Esophagus muscularis mucosa (tissue), 4 donors: ENCODE data around the gene RHOBTB1. TPM values are rescaled to one million over a fixed set of nuclear protein-coding genes. Genes with fewer than 3 reads are reported as not detected.

Experiments used
- DNase-seq: peaks from one replicate; pipeline ENCODE4 v3.0.0-alpha.2; 2017; ENCODE audit errors: extremely low spot score
- H3K27ac ChIP-seq, 4 donors: fragments of 200-600 bp; sonication (generic); replicated peaks in 1 of 4; 1 replicate in 3 of 4; 2 replicates in 1 of 4; pipeline ENCODE4 v1.5.1; 2016 to 2019; ENCODE audit warnings: mild to moderate bottlenecking in 1 of 4
- H3K27me3 ChIP-seq, 4 donors: fragments of 200-600 bp; sonication (generic); one replicate each; pipeline versions ENCODE4 v1.5.1 to v1.6.0; 2016 to 2019
- H3K36me3 ChIP-seq, 4 donors: fragments of 200-600 bp; sonication (generic); one replicate each; pipeline ENCODE4 v1.5.1; 2016 to 2019
- H3K4me1 ChIP-seq, 4 donors: fragments of 200-600 bp; sonication (generic); one replicate each; pipeline ENCODE4 v1.5.1; 2016 to 2019
- H3K4me3 ChIP-seq, 4 donors: fragments of 200-600 bp; sonication (generic); 1 replicate in 2 of 4; 2 replicates in 2 of 4; pipeline ENCODE4 v1.5.1; 2016 to 2019; ENCODE audit warnings: mild to moderate bottlenecking in 4 of 4, moderate library complexity in 1 of 4
- H3K9me3 ChIP-seq, 4 donors: fragments of 200-600 bp; sonication (generic); 1 replicate in 3 of 4; 2 replicates in 1 of 4; pipeline ENCODE4 v1.5.1; 2016 to 2019
- EP300 ChIP-seq: sonication (generic); formaldehyde crosslinking; IDR thresholded peaks from one replicate; pipeline ENCODE4 v1.6.1; 2017; ENCODE audit warnings: antibody characterized with exemption
- POLR2A ChIP-seq: fragments of 450-650 bp; IDR thresholded peaks from one replicate; pipeline ENCODE4 v1.6.1; 2017; ENCODE audit warnings: antibody characterized with exemption, moderate library complexity, mild to moderate bottlenecking, low read depth
- POLR2AphosphoS5 ChIP-seq, 2 donors: sonication (generic); formaldehyde crosslinking; IDR thresholded peaks; one replicate each; pipeline ENCODE4 v1.6.1; 2017; ENCODE audit warnings: antibody characterized with exemption in 2 of 2
- WGBS: methylation state at CpG from one replicate; pipeline ENCODE4 v1.1.5; 2018; 5-methylcytosine and 5-hydroxymethylcytosine counted together
- intact Hi-C: fragments of 100-400 bp; cut with DNase I; formaldehyde crosslinking; loops from one replicate; pipeline ENCODE4 v1.15.1; 2023
- total RNA-seq, 4 donors: library from RNA; depleted of rRNA; stranded (reverse); fragments of >200 nt; gene quantifications; one replicate each; pipeline versions ENCODE4 v1.1.0 to v1.2.1, GENCODE V29; 2016
- TF ChIP-seq, protein P1 (sequence below), 3 experiments: fragments of 200-600 bp in 2 of 3; fragments of 450-650 bp in 1 of 3; sonication (generic) in 2 of 3; IDR thresholded peaks; one replicate each; pipeline ENCODE4 v1.5.1; 2017 to 2019; ENCODE audit warnings: antibody characterized with exemption in 3 of 3, mild to moderate bottlenecking in 2 of 3, moderate library complexity in 1 of 3

RHOBTB1 gene
- total RNA-seq, 4 donors from 2014 or later = 16.7 to 39.2 (median 20.1) TPM

DNA sequence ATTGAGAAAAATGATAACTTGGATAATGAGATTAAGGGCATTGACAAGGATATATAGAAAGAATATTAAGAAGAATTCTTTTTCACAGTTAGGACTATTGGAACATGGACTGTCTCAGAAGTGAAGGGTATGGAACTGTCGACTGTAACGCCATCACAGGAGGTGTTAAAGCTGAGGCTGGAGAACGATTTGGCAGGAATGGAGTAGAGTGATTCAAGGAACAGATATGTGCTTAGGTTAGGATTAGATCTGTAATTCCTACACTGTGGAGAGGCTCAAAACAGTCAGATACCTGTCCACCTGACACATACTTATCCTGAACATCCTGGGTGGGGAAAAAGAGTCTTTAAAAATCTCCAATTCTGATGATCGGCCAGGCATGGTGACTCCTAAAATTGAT lies 30.9 kb downstream of the RHOBTB1 start:
- peaks cover 64 to 84% (median 82%) of the 10 kb centered on the region in 4 donors for H3K4me1 ChIP-seq
- no peak for DNase-seq
- H3K36me3 ChIP-seq = peaks cover 0 to 7% (median 3%) of the 10 kb centered on the region in 4 donors
- no peaks in the 10 kb centered on the region for H3K9me3 ChIP-seq
- H3K27ac ChIP-seq = peak overlapping the region; percentile 36 to 74 (median 68)
- intact Hi-C loops = no loop called here
- 52% methylated on average over 4 of the region's 4 CpGs for WGBS
- peak in 1 of 2 donors; percentile 25 for TF ChIP-seq POLR2AphosphoS5 (IDR thresholded peaks at IDR 0.05)
- TF ChIP-seq POLR2A = no peak
- H3K27me3 ChIP-seq = no peaks in the 10 kb centered on the region
- H3K4me3 ChIP-seq = no peak overlapping the region

DNA sequence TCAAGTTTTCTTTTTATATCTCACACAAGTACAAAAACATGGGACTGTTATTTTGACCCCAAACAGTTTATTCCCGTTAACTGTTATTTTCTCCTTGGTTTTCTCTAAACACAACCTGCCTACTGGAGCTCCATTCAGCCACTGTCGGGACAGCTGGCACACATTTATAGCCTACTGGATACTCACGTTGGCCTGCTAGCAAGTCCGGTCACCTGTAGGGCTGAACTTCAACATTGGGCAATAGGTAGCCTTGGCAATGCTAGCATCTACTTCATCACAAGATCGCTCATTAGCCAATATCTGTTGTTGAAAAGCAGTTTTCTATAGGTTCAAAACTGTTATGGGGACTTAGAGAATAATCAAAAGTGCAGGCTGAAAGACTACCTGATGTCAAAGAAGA lies 32.3 kb downstream of the RHOBTB1 start:
- WGBS = 90% methylated on average over 5 of the region's 5 CpGs
- Histone ChIP-seq H3K36me3 (peaks cover 0 to 7% (median 3%) of the 10 kb centered on the region in 4 donors), H3K4me3 (no peak overlapping the region), H3K27me3 (no peaks in the 10 kb centered on the region), H3K27ac (peak overlapping the region in 1 of 4 donors; percentile 34), H3K9me3 (no peaks in the 10 kb centered on the region), H3K4me1 (peaks cover 78 to 95% (median 92%) of the 10 kb centered on the region in 4 donors)
- intact Hi-C loops = no loop called here
- DNase-seq = no peak
- TF ChIP-seq POLR2AphosphoS5 (IDR thresholded peaks at IDR 0.05) (no peak), POLR2A (no peak), EP300 (no peak)
- TF ChIP-seq, protein P1, sequence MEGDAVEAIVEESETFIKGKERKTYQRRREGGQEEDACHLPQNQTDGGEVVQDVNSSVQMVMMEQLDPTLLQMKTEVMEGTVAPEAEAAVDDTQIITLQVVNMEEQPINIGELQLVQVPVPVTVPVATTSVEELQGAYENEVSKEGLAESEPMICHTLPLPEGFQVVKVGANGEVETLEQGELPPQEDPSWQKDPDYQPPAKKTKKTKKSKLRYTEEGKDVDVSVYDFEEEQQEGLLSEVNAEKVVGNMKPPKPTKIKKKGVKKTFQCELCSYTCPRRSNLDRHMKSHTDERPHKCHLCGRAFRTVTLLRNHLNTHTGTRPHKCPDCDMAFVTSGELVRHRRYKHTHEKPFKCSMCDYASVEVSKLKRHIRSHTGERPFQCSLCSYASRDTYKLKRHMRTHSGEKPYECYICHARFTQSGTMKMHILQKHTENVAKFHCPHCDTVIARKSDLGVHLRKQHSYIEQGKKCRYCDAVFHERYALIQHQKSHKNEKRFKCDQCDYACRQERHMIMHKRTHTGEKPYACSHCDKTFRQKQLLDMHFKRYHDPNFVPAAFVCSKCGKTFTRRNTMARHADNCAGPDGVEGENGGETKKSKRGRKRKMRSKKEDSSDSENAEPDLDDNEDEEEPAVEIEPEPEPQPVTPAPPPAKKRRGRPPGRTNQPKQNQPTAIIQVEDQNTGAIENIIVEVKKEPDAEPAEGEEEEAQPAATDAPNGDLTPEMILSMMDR (IDR thresholded peaks at IDR 0.05) = no peak

DNA sequence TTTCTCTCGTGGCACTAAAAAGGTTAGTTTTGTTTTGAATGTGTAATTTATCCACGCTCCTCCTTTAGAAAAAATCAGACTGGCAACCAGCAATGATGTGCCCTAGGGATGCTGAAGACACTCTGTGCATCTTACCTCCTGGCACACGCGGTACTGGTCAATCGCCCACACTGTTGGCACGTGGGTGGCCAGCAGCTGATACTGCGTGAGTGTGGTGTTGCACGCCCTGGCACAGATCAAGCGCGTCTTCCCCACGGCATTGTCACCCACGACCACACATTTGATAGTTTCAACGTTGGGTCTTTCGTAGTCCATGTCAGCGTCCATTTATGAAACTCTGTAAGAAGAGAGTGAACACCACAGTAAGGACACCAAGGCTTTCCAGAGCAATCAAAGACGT lies 32.8 kb downstream of the RHOBTB1 start:
- DNase-seq = no peak
- no peak overlapping the region for H3K4me3 ChIP-seq
- no peaks in the 10 kb centered on the region for H3K27me3 ChIP-seq
- H3K36me3 ChIP-seq = peaks cover 0 to 7% (median 3%) of the 10 kb centered on the region in 4 donors
- H3K27ac ChIP-seq = peak overlapping the region in 2 of 4 donors; percentile 15 to 34
- WGBS = 94% methylated on average over 16 of the region's 16 CpGs
- H3K4me1 ChIP-seq = peaks cover 82 to 97% (median 95%) of the 10 kb centered on the region in 4 donors
- intact Hi-C loops = no loop called here
- no peaks in the 10 kb centered on the region for H3K9me3 ChIP-seq
- TF ChIP-seq EP300 = no peak
- TF ChIP-seq, protein P1 (IDR thresholded peaks at IDR 0.05) = no peak
- no peak for TF ChIP-seq POLR2A
- TF ChIP-seq POLR2AphosphoS5 (IDR thresholded peaks at IDR 0.05) = no peak

DNA sequence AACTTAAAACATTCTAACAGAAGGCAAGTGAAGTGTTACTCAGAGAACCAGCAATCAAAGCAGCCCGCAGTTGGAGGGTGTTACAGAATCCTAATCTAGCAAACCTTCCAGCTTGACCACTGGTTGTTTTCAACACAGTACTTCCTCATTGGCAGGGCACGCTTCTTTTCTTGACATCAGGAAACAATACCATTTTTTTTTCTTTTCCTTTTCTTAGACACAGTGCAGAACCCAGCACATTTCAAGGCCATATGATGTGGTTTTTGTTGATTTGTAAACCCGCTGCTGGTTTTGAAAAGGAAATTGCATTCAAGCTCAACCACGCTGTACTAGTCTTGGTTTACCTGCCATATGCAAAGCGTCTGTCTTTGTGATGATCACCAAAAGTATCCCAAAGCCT lies 33.4 kb downstream of the RHOBTB1 start:
- no peaks in the 10 kb centered on the region for H3K27me3 ChIP-seq
- WGBS = 64% methylated on average over 5 of the region's 5 CpGs
- no peak for TF ChIP-seq EP300
- TF ChIP-seq, protein P1 (IDR thresholded peaks at IDR 0.05) = no peak
- no peak for TF ChIP-seq POLR2AphosphoS5 (IDR thresholded peaks at IDR 0.05)
- TF ChIP-seq POLR2A = no peak
- peak overlapping the region in 3 of 4 donors; percentile 14 to 34 (median 15) for H3K27ac ChIP-seq
- H3K36me3 ChIP-seq = peaks cover 0 to 7% (median 3%) of the 10 kb centered on the region in 4 donors
- H3K9me3 ChIP-seq = no peaks in the 10 kb centered on the region
- no peak overlapping the region for H3K4me3 ChIP-seq
- no peak for DNase-seq
- intact Hi-C loops = no loop called here
- H3K4me1 ChIP-seq = peaks cover 82 to 98% (median 96%) of the 10 kb centered on the region in 4 donors

DNA sequence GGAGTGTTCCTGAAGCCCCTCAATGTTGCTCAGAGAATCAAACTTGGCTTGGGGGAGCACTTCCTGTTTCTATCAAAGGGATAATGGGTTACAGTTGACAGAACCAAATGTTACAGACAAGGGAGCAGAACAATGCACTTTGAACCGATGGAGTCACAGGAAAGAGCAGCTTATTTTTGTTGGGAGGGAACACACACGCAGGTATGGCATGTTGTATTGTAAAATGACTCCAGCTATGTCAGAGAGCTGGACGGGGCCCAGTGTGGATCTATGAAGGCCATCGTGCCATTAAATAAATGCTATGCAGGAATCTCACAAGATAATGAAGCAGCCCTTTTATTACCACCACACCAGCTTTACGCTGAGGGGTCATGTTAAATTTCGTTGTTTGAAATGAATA lies 35.1 kb downstream of the RHOBTB1 start:
- Histone ChIP-seq H3K36me3 (peaks cover 0 to 7% (median 3%) of the 10 kb centered on the region in 4 donors), H3K4me3 (no peak overlapping the region), H3K4me1 (peaks cover 72 to 91% (median 90%) of the 10 kb centered on the region in 4 donors), H3K9me3 (no peaks in the 10 kb centered on the region), H3K27me3 (no peaks in the 10 kb centered on the region), H3K27ac (peak overlapping the region; percentile 24 to 70 (median 50))
- intact Hi-C loops = loop anchor here (5.0 kb wide), 1 partner anchor 33 kb away; the partner anchor contains the start of gene RHOBTB1
- no peak for TF ChIP-seq POLR2A
- TF ChIP-seq POLR2AphosphoS5 (IDR thresholded peaks at IDR 0.05) = no peak
- TF ChIP-seq, protein P1 (IDR thresholded peaks at IDR 0.05) = no peak
- no peak for TF ChIP-seq EP300
- 57% methylated on average over 6 of the region's 6 CpGs for WGBS
- DNase-seq = no peak
